ENCODE results near the gene KRTAP12-4.

The KRTAP12-4 gene

DNA sequence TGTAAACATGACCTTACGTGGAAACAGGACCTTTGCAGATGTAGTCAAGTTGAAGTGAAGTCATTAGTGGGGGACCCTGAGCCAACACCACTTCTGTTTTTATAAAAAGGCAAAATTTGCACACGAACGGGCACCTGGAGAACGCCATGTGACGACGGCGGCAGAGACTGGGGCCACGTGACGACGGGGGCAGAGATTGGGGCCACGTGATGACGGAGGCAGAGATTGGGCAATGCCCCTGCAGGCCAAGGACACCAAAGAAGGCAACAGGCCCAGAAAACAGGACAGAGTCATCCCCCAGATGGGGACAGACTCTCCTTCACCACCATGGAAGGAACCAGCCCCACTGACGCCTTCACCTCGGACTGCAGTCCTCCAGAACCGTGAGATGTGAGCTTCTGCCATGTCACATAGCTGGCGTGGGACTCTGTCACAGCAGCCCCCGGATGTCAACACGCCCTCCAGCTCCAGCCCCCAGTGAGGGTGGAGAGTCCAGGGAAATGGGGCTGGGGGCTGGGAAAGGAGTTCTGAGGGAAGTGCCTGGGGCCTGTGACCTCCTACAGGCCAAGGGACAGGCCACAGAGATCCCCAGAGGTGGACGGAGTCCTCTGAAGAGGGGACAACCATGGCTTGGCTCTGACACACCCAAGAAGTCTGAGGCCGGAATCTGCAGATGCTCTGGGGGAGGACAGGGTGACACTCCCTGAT, 4.0 kb downstream of the KRTAP12-4 start:
- H3K9me3 ChIP-seq (ENCODE audit: insufficient read depth, low read length): no peaks in the 10 kb centered on the region
- no peaks in the 10 kb centered on the region for H3K79me2 ChIP-seq (ENCODE audit: insufficient read depth, low read length)
- no peak overlapping the region for H3K9ac ChIP-seq (ENCODE audit: low read length)
- H3K9me2 ChIP-seq (replicated peaks; ENCODE audit: insufficient read depth, low read length): no peaks in the 10 kb centered on the region
- TF ChIP-seq EZH2phosphoT487 (conservative IDR thresholded peaks at IDR 0.05; ENCODE audit: low read length): no peak
- TF ChIP-seq, protein P1, sequence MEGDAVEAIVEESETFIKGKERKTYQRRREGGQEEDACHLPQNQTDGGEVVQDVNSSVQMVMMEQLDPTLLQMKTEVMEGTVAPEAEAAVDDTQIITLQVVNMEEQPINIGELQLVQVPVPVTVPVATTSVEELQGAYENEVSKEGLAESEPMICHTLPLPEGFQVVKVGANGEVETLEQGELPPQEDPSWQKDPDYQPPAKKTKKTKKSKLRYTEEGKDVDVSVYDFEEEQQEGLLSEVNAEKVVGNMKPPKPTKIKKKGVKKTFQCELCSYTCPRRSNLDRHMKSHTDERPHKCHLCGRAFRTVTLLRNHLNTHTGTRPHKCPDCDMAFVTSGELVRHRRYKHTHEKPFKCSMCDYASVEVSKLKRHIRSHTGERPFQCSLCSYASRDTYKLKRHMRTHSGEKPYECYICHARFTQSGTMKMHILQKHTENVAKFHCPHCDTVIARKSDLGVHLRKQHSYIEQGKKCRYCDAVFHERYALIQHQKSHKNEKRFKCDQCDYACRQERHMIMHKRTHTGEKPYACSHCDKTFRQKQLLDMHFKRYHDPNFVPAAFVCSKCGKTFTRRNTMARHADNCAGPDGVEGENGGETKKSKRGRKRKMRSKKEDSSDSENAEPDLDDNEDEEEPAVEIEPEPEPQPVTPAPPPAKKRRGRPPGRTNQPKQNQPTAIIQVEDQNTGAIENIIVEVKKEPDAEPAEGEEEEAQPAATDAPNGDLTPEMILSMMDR (IDR thresholded peaks at IDR 0.05; ENCODE audit: insufficient read depth, low read length, poor library complexity, severe bottlenecking): no peak
- H3K27me3 ChIP-seq (ENCODE audit: low read length): no peaks in the 10 kb centered on the region
- no peak overlapping the region for H3K27ac ChIP-seq (ENCODE audit: low read depth, low read length)
- no peaks in the 10 kb centered on the region for H3K36me3 ChIP-seq (ENCODE audit: low read length)
- no peak overlapping the region for H2AFZ ChIP-seq (ENCODE audit: low read depth, low read length, severe bottlenecking)
- H4K20me1 ChIP-seq (ENCODE audit: low read depth, low read length): no peaks in the 10 kb centered on the region
- H3F3A ChIP-seq (ENCODE audit: insufficient read depth): no peaks in the 10 kb centered on the region
- H3K4me3 ChIP-seq (ENCODE audit: insufficient read depth, low read length, poor library complexity, severe bottlenecking): no peak overlapping the region
- H3K4me2 ChIP-seq (ENCODE audit: low read depth, low read length, poor library complexity, severe bottlenecking): no peak overlapping the region

DNA sequence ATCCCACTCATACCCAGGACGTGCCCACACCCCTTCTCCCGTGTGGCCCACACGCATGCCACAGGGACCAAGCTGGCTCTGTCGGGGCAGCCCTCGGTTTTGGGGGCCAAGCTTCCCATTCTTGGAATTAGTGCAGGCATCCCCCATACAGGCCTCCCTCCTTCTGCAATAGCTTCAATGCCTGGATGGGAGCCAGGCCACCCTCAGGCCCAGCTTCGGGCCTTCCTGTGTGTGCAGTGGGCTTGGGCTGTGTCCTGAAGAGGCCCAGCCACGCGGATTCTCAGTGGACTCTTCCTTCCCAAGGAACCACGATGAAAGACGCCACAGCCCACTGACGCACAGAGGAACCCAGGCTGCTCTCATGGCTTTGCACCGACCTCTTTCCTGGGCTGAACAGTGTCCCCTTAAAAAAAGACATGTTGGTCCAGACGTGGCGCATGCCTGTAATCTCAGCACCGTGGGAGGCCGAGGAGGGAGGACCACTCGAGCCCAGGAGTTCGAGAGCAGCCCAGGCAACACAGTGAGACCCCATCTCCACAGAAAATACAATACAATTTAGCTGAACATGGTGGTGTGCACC, 4.8 kb downstream of the KRTAP12-4 start:
- no peak overlapping the region for H3K9ac ChIP-seq (ENCODE audit: low read length)
- no peaks in the 10 kb centered on the region for H3K27me3 ChIP-seq (ENCODE audit: low read length)
- no peak for TF ChIP-seq EZH2phosphoT487 (conservative IDR thresholded peaks at IDR 0.05; ENCODE audit: low read length)
- TF ChIP-seq, protein P1 (IDR thresholded peaks at IDR 0.05; ENCODE audit: insufficient read depth, low read length, poor library complexity, severe bottlenecking): no peak
- H3K9me2 ChIP-seq (replicated peaks; ENCODE audit: insufficient read depth, low read length): no peaks in the 10 kb centered on the region
- H3K27ac ChIP-seq (ENCODE audit: low read depth, low read length): no peak overlapping the region
- no peak overlapping the region for H3K4me3 ChIP-seq (ENCODE audit: insufficient read depth, low read length, poor library complexity, severe bottlenecking)
- H3K36me3 ChIP-seq (ENCODE audit: low read length): no peaks in the 10 kb centered on the region
- no peaks in the 10 kb centered on the region for H4K20me1 ChIP-seq (ENCODE audit: low read depth, low read length)
- no peak overlapping the region for H2AFZ ChIP-seq (ENCODE audit: low read depth, low read length, severe bottlenecking)
- H3F3A ChIP-seq (ENCODE audit: insufficient read depth): no peaks in the 10 kb centered on the region
- no peaks in the 10 kb centered on the region for H3K79me2 ChIP-seq (ENCODE audit: insufficient read depth, low read length)
- H3K4me2 ChIP-seq (ENCODE audit: low read depth, low read length, poor library complexity, severe bottlenecking): no peak overlapping the region
- peaks cover 5% of the 10 kb centered on the region; the same call in 1 of the 2 replicates for H3K9me3 ChIP-seq (ENCODE audit: insufficient read depth, low read length)

DNA sequence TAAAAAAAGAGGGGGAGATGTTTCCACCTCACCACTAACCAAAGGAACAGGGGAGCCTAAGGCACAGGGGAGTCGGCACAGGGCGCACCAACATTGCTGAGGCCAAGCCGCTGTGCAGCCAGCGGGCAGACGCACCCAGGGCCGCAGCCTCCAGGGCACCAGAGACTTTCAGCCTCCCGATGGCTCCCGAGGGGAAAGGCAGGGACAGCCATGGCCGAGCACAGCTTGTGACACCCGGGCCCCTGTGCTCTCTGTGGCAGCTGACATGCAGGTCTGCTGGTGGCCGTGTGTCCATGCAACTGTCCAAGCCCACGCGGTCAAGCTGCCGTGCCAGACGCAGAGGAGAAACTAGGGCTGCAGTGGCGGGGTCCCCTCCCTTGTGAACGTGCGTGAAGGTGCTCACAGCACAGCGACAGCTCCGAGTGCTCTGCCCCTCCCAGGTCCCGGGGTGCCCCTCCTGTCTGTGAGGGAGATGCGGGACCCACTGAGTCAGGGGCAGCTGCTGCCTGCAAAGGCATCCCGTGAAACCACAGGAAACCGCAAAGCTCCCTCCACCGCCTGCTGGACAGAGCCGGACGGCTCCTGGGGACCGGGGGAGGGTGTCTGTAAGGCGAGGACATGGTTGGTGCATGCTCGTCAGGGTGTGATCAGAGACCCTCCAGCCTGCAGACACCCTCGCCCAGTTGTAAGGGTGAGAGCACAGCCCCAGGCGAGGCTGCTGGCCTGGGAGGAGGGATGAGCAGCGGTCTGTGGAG, 5.7 kb downstream of the KRTAP12-4 start:
- no peak overlapping the region for H3K4me2 ChIP-seq (ENCODE audit: low read depth, low read length, poor library complexity, severe bottlenecking)
- H3K27me3 ChIP-seq (ENCODE audit: low read length): no peaks in the 10 kb centered on the region
- no peak overlapping the region for H3K9ac ChIP-seq (ENCODE audit: low read length)
- no peak overlapping the region for H3K4me3 ChIP-seq (ENCODE audit: insufficient read depth, low read length, poor library complexity, severe bottlenecking)
- H4K20me1 ChIP-seq (ENCODE audit: low read depth, low read length): no peaks in the 10 kb centered on the region
- no peak overlapping the region for H3K27ac ChIP-seq (ENCODE audit: low read depth, low read length)
- H3K9me2 ChIP-seq (replicated peaks; ENCODE audit: insufficient read depth, low read length): no peaks in the 10 kb centered on the region
- TF ChIP-seq, protein P1 (IDR thresholded peaks at IDR 0.05; ENCODE audit: insufficient read depth, low read length, poor library complexity, severe bottlenecking): no peak
- TF ChIP-seq EZH2phosphoT487 (conservative IDR thresholded peaks at IDR 0.05; ENCODE audit: low read length): no peak
- no peaks in the 10 kb centered on the region for H3K36me3 ChIP-seq (ENCODE audit: low read length)
- H3K9me3 ChIP-seq (ENCODE audit: insufficient read depth, low read length): peaks cover 11% of the 10 kb centered on the region; the same call in 1 of the 2 replicates
- H3F3A ChIP-seq (ENCODE audit: insufficient read depth): no peaks in the 10 kb centered on the region
- no peak overlapping the region for H2AFZ ChIP-seq (ENCODE audit: low read depth, low read length, severe bottlenecking)
- H3K79me2 ChIP-seq (ENCODE audit: insufficient read depth, low read length): no peaks in the 10 kb centered on the region
